ENCODE results near the gene UQCR11. TPM values are rescaled to one million over a fixed set of nuclear protein-coding genes. Genes with fewer than 3 reads are reported as not detected.
"Not testable (repeated sequence)": the region's sequence is repeated elsewhere in the genome, so short reads cannot be mapped to it uniquely, and the experiment has no call there.

UQCR11 gene
- total and polyA plus RNA-seq, 12 donors, result 47.1 to 336 (median 166) TPM

GRCh38 chr19:1645299-1645698, 40.0 kb upstream of the UQCR11 start:
- no peak overlapping the region for H3K27ac ChIP-seq
- DNase-seq, result peak in 1 of 7 donors; percentile 4
- 92 to 97% (median 96%) methylated on average over 19 to 23 of the region's 23 CpGs for WGBS, 4 donors
- intact Hi-C loops (cut with DNase I), result no loop called here
- no peak overlapping the region for H3K4me3 ChIP-seq
- no peaks in the 10 kb centered on the region for H3K27me3 ChIP-seq
- H3K4me1 ChIP-seq (replicated peaks in 1 of 2), result peaks cover 0 to under 1% of the 10 kb centered on the region in 2 donors
- TF ChIP-seq POLR2A (IDR thresholded peaks at IDR 0.05), result no peak
- TF ChIP-seq, protein P1, sequence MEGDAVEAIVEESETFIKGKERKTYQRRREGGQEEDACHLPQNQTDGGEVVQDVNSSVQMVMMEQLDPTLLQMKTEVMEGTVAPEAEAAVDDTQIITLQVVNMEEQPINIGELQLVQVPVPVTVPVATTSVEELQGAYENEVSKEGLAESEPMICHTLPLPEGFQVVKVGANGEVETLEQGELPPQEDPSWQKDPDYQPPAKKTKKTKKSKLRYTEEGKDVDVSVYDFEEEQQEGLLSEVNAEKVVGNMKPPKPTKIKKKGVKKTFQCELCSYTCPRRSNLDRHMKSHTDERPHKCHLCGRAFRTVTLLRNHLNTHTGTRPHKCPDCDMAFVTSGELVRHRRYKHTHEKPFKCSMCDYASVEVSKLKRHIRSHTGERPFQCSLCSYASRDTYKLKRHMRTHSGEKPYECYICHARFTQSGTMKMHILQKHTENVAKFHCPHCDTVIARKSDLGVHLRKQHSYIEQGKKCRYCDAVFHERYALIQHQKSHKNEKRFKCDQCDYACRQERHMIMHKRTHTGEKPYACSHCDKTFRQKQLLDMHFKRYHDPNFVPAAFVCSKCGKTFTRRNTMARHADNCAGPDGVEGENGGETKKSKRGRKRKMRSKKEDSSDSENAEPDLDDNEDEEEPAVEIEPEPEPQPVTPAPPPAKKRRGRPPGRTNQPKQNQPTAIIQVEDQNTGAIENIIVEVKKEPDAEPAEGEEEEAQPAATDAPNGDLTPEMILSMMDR (IDR thresholded peaks at IDR 0.05), result no peak
- peaks cover 0 to 5% of the 10 kb centered on the region in 2 donors for H3K36me3 ChIP-seq (replicated peaks in 1 of 2)
- H3K9me3 ChIP-seq (replicated peaks in 1 of 3), result no peaks in the 10 kb centered on the region

GRCh38 chr19:1644070-1644469, 38.8 kb upstream of the UQCR11 start:
- no peak overlapping the region for H3K4me3 ChIP-seq
- no peak overlapping the region for H3K27ac ChIP-seq
- H3K36me3 ChIP-seq (replicated peaks in 1 of 2), result peaks cover 0 to 5% of the 10 kb centered on the region in 2 donors
- 94 to 100% (median 94%) methylated on average over 6 to 16 of the region's 16 CpGs for whole genome bisulfite sequencing, 4 donors
- TF ChIP-seq POLR2A (IDR thresholded peaks at IDR 0.05), result no peak
- TF ChIP-seq, protein P1 (IDR thresholded peaks at IDR 0.05), result no peak
- H3K4me1 ChIP-seq (replicated peaks in 1 of 2), result no peaks in the 10 kb centered on the region
- no peak for DNase-seq
- intact Hi-C loops (cut with DNase I), result no loop called here
- H3K9me3 ChIP-seq (replicated peaks in 1 of 3), result no peaks in the 10 kb centered on the region
- H3K27me3 ChIP-seq, result no peaks in the 10 kb centered on the region

DNA sequence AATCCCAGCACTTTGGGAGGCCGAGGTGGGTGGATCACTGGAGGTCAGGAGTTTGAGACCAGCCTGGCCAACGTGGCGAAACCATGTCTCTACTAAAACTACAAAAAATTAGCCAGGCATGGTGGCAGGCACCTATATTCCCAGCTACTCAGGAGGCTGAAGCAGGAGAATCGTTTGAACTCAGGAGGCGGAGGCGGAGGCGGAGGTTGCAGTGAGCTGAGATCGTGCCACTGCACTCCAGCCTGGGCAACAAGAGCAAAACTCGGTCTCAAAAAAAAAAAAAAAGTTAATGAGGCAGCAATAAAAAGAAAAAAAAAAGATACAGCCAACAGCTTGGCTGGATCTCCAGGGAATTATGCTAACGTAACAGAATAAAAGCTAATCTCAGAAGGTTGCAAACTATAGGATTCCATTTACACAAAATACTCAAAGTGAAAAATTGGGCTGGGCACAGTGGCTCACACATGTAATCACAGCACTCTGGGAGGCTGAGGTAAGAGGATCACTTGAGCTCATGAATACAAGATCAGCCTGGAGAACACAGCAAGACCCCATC, 35.7 kb upstream of the UQCR11 start:
- intact Hi-C loops (cut with DNase I); H3K27ac ChIP-seq; H3K4me1 ChIP-seq (replicated peaks in 1 of 2); H3K27me3 ChIP-seq; H3K36me3 ChIP-seq (replicated peaks in 1 of 2); H3K4me3 ChIP-seq; H3K9me3 ChIP-seq (replicated peaks in 1 of 3); DNase-seq: not testable (repeated sequence)
- 88 to 96% (median 92%) methylated on average over 10 of the region's 10 CpGs for WGBS, 4 donors

DNA sequence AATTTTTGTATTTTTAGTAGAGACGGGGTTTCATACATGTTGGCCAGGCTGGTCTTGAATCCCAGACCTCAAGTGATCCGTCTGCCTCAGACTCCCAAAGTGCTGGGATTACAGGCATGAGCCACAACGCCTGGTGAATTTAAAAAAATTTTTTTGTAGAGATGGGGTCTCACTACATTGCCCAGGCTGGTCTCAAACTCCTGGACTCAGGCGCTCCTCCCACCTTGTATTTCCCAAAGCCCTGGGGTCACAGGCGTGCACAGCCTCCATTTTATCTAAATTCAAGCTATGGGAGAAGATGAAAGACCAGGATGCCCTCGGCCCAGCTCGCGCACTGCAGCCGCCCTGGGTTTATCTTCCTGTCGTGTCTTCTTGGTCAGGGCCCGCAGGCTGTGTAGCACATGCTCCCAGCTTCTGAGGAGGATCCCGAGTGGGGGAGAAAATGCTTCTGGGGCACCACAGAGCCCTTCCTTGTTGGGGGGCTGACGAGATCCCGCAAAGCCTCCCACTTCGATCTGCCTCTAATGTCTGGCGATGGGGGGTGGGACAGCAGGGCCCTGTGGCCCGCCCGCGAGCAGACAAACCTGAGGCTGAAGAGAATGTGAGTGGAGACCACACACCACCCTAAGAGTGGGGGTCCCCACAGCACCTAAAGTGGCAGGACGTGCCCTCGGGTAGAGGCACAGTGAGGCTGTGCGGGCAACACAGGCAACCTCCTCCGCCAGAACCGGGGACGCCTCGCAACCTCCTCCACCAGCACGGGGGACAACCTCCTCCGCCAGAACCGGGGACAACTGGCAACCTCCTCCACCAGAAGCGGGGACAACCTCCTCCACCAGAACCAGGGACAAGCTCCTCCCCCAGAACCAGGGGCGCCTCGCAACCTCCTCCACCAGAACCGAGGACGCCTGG, 31.3 kb upstream of the UQCR11 start:
- no peak for TF ChIP-seq POLR2A (IDR thresholded peaks at IDR 0.05)
- TF ChIP-seq, protein P1 (IDR thresholded peaks at IDR 0.05), result no peak
- Histone ChIP-seq H3K4me1 (replicated peaks in 1 of 2) (no peaks in the 10 kb centered on the region), H3K9me3 (replicated peaks in 1 of 3) (no peaks in the 10 kb centered on the region), H3K27ac (no peak overlapping the region), H3K27me3 (no peaks in the 10 kb centered on the region), H3K4me3 (no peak overlapping the region), H3K36me3 (replicated peaks in 1 of 2) (peaks cover 0 to 3% of the 10 kb centered on the region in 2 donors)
- 95 to 97% (median 95%) methylated on average over 22 to 34 of the region's 34 CpGs for WGBS, 4 donors
- intact Hi-C loops (cut with DNase I), result no loop called here
- no peak for DNase-seq
